GM18909 (cell line): Measurements from ENCODE around the gene CFAP77.

ENCODE experiments used
- ATAC-seq: cut with Tn5 transposase; IDR thresholded peaks from one replicate; pipeline ENCODE4 v1.9.1; 2021; ENCODE audit warnings: mild to moderate bottlenecking; ENCODE audit not compliant: unreplicated experiment, poor library complexity

Gene CFAP77

GRCh38 chr9:132589148-132590036 is 179.4 kb downstream of the CFAP77 start:
- ATAC-seq = no peak

- no peak for ATAC-seq
Measured at GRCh38 chr9:132590037-132590317, 180.0 kb downstream of the CFAP77 start.

- ATAC-seq = no peak
Measured at GRCh38 chr9:132590318-132591182, 180.5 kb downstream of the CFAP77 start.

GRCh38 chr9:132591244-132591643 is 181.2 kb downstream of the CFAP77 start:
- no peak for ATAC-seq

- no peak for ATAC-seq
Measured at GRCh38 chr9:132591751-132592314, 181.8 kb downstream of the CFAP77 start.

GRCh38 chr9:132592451-132592850 is 182.4 kb downstream of the CFAP77 start:
- ATAC-seq = no peak

GRCh38 chr9:132594412-132594811 is 184.4 kb downstream of the CFAP77 start:
- ATAC-seq = no peak

GRCh38 chr9:132595319-132595718 is 185.3 kb downstream of the CFAP77 start:
- no peak for ATAC-seq

- ATAC-seq = no peak
Measured at GRCh38 chr9:132596200-132596599, 186.2 kb downstream of the CFAP77 start.

GRCh38 chr9:132597073-132597775 is 187.2 kb downstream of the CFAP77 start:
- ATAC-seq = no peak

- ATAC-seq = no peak
Measured at GRCh38 chr9:132600326-132600984, 190.4 kb downstream of the CFAP77 start.

- ATAC-seq = no peak
Measured at GRCh38 chr9:132602207-132602606, 192.2 kb downstream of the CFAP77 start.

- no peak for ATAC-seq
Measured at GRCh38 chr9:132605387-132605786, 195.4 kb downstream of the CFAP77 start.

GRCh38 chr9:132606066-132606465 is 196.1 kb downstream of the CFAP77 start:
- ATAC-seq = no peak

- no peak for ATAC-seq
Measured at GRCh38 chr9:132609184-132609583, 199.2 kb downstream of the CFAP77 start.

- ATAC-seq = no peak
Measured at GRCh38 chr9:132609829-132610228, 199.8 kb downstream of the CFAP77 start.

GRCh38 chr9:132610661-132611060 is 200.7 kb downstream of the CFAP77 start:
- no peak for ATAC-seq

- no peak for ATAC-seq
Measured at GRCh38 chr9:132614324-132614723, 204.3 kb downstream of the CFAP77 start.

- ATAC-seq = no peak
Measured at GRCh38 chr9:132615774-132616173, 205.8 kb downstream of the CFAP77 start.

GRCh38 chr9:132616725-132617124 is 206.7 kb downstream of the CFAP77 start:
- no peak for ATAC-seq
